Liver (tissue), 3 donors: ENCODE data around the gene POLR3GL.
"Not testable (repeated sequence)": the region's sequence is repeated elsewhere in the genome, so short reads cannot be mapped to it uniquely, and the experiment has no call there.

Source experiments
- FOXA1 ChIP-seq: IDR thresholded peaks from 2 replicates; pipeline ENCODE4 v1.6.1; 2016; ENCODE audit warnings: antibody characterized with exemption
- GABPA ChIP-seq, 2 donors: IDR thresholded peaks in 1 of 2; conservative IDR thresholded peaks in 1 of 2; 2 replicates each; pipeline ENCODE4 v1.6.1; 2016; ENCODE audit warnings: antibody characterized with exemption in 2 of 2, mild to moderate bottlenecking in 1 of 2, moderate library complexity in 1 of 2
- RAD21 ChIP-seq, 2 donors: IDR thresholded peaks; 2 replicates each; pipeline ENCODE4 v1.6.1; 2016; ENCODE audit warnings: antibody characterized with exemption in 2 of 2, mild to moderate bottlenecking in 2 of 2
- RXRA ChIP-seq, 2 donors: IDR thresholded peaks; 2 replicates each; pipeline ENCODE4 v1.6.1; 2017 to 2018; ENCODE audit warnings: antibody characterized with exemption in 2 of 2, mild to moderate bottlenecking in 1 of 2
- SP1 ChIP-seq: IDR thresholded peaks from 2 replicates; pipeline ENCODE4 v1.6.1; 2018; ENCODE audit warnings: antibody characterized with exemption, mild to moderate bottlenecking
- TAF1 ChIP-seq: conservative IDR thresholded peaks from 2 replicates; pipeline ENCODE4 v1.6.1; 2016; ENCODE audit warnings: antibody characterized with exemption, mild to moderate bottlenecking
- YY1 ChIP-seq: IDR thresholded peaks from 2 replicates; pipeline ENCODE4 v1.6.1; 2016; ENCODE audit warnings: antibody characterized with exemption, mild to moderate bottlenecking
- TF ChIP-seq, protein P1 (sequence below): IDR thresholded peaks from 2 replicates; pipeline ENCODE4 v1.6.1; 2016; ENCODE audit warnings: antibody characterized with exemption
- TF ChIP-seq, protein P2 (sequence below): fragments of 150-350 bp; IDR thresholded peaks from 2 replicates; pipeline ENCODE4 v1.5.1; 2017; ENCODE audit warnings: improper control_type of control experiment, low read depth, low read length; ENCODE audit not compliant: missing input control
- TF ChIP-seq, protein P3 (sequence below): IDR thresholded peaks from 2 replicates; pipeline ENCODE4 v1.6.1; 2016; ENCODE audit warnings: antibody characterized with exemption
- TF ChIP-seq, protein P4 (sequence below): IDR thresholded peaks from 2 replicates; pipeline ENCODE4 v1.6.1; 2016; ENCODE audit warnings: antibody characterized with exemption, mild to moderate bottlenecking
- donor health status: healthy.
- donor health status: healthy.

DNA sequence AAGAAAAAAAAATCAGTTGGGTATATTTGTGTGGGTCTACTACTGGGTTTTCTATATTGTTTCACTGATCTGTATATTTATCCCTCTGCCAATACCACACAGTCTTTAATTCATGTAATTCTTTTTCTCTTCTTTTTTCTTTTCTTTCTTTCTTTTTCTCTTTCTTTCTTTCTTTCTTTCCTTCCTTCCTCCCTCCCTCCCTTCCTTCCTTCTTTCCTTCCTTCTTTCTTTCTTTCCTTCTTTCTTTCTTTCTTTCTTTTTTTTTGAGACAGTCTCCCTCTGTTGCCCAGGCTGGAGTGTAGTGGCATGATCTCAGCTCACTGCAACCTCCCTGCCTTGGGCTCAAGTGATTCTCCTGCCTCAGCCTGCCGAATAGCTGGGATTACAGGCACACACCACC is 62.2 kb downstream of the POLR3GL start:
- TF ChIP-seq, protein P1, sequence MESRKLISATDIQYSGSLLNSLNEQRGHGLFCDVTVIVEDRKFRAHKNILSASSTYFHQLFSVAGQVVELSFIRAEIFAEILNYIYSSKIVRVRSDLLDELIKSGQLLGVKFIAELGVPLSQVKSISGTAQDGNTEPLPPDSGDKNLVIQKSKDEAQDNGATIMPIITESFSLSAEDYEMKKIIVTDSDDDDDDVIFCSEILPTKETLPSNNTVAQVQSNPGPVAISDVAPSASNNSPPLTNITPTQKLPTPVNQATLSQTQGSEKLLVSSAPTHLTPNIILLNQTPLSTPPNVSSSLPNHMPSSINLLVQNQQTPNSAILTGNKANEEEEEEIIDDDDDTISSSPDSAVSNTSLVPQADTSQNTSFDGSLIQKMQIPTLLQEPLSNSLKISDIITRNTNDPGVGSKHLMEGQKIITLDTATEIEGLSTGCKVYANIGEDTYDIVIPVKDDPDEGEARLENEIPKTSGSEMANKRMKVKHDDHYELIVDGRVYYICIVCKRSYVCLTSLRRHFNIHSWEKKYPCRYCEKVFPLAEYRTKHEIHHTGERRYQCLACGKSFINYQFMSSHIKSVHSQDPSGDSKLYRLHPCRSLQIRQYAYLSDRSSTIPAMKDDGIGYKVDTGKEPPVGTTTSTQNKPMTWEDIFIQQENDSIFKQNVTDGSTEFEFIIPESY = not testable (repeated sequence)
- TF ChIP-seq, protein P2, sequence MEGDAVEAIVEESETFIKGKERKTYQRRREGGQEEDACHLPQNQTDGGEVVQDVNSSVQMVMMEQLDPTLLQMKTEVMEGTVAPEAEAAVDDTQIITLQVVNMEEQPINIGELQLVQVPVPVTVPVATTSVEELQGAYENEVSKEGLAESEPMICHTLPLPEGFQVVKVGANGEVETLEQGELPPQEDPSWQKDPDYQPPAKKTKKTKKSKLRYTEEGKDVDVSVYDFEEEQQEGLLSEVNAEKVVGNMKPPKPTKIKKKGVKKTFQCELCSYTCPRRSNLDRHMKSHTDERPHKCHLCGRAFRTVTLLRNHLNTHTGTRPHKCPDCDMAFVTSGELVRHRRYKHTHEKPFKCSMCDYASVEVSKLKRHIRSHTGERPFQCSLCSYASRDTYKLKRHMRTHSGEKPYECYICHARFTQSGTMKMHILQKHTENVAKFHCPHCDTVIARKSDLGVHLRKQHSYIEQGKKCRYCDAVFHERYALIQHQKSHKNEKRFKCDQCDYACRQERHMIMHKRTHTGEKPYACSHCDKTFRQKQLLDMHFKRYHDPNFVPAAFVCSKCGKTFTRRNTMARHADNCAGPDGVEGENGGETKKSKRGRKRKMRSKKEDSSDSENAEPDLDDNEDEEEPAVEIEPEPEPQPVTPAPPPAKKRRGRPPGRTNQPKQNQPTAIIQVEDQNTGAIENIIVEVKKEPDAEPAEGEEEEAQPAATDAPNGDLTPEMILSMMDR = not testable (repeated sequence)
- TF ChIP-seq YY1; GABPA (IDR thresholded peaks at IDR 0.05 in 1 of 2, conservative IDR thresholded peaks at IDR 0.05 in 1 of 2); TAF1; SP1; FOXA1; RAD21 (IDR thresholded peaks at IDR 0.05); RXRA (IDR thresholded peaks at IDR 0.05): not testable (repeated sequence)
- TF ChIP-seq, protein P3, sequence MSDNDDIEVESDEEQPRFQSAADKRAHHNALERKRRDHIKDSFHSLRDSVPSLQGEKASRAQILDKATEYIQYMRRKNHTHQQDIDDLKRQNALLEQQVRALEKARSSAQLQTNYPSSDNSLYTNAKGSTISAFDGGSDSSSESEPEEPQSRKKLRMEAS = not testable (repeated sequence)
- TF ChIP-seq, protein P4, sequence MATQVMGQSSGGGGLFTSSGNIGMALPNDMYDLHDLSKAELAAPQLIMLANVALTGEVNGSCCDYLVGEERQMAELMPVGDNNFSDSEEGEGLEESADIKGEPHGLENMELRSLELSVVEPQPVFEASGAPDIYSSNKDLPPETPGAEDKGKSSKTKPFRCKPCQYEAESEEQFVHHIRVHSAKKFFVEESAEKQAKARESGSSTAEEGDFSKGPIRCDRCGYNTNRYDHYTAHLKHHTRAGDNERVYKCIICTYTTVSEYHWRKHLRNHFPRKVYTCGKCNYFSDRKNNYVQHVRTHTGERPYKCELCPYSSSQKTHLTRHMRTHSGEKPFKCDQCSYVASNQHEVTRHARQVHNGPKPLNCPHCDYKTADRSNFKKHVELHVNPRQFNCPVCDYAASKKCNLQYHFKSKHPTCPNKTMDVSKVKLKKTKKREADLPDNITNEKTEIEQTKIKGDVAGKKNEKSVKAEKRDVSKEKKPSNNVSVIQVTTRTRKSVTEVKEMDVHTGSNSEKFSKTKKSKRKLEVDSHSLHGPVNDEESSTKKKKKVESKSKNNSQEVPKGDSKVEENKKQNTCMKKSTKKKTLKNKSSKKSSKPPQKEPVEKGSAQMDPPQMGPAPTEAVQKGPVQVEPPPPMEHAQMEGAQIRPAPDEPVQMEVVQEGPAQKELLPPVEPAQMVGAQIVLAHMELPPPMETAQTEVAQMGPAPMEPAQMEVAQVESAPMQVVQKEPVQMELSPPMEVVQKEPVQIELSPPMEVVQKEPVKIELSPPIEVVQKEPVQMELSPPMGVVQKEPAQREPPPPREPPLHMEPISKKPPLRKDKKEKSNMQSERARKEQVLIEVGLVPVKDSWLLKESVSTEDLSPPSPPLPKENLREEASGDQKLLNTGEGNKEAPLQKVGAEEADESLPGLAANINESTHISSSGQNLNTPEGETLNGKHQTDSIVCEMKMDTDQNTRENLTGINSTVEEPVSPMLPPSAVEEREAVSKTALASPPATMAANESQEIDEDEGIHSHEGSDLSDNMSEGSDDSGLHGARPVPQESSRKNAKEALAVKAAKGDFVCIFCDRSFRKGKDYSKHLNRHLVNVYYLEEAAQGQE = not testable (repeated sequence)
